Mammary epithelial cell (primary cell): Measurements from ENCODE around the gene GTPBP4.

ENCODE experiments used
- EZH2 ChIP-seq: IDR thresholded peaks from 2 replicates; pipeline ENCODE4 v1.6.1; 2012; ENCODE audit warnings: low read length, inconsistent platforms, borderline replicate concordance
- TF ChIP-seq, protein P1 (sequence below), 2 donors: IDR thresholded peaks in 1 of 2; conservative IDR thresholded peaks in 1 of 2; 2 replicates each; pipeline ENCODE4 v1.5.1; 2011 to 2012; ENCODE audit warnings: inconsistent platforms in 2 of 2, low read length in 2 of 2, mild to moderate bottlenecking in 2 of 2, control low read depth in 1 of 2, low read depth in 1 of 2; ENCODE audit not compliant: insufficient read depth in 1 of 2; ENCODE audit errors: extremely low read depth in 1 of 2

DNA sequence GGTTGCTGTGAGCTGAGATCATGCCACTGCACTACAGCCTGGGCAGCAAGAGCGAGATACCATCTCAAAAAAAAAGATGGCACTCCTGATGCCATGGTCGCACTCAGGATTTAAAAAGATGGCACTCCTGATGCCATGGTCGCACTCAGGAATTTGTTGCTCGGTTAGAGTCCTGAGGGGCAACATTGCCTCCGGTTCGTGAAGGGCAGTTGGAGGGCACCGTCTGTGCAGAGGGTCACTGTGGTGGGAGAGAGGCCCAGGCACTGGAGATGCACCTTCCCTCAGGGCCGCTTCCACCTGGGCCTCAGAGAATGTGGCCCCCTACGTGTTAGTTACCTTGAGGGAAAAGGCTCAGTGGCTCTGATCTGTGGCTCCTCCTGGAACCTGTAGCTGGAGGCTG lies 18.3 kb downstream of the GTPBP4 start:
- no peak for TF ChIP-seq EZH2
- TF ChIP-seq, protein P1, sequence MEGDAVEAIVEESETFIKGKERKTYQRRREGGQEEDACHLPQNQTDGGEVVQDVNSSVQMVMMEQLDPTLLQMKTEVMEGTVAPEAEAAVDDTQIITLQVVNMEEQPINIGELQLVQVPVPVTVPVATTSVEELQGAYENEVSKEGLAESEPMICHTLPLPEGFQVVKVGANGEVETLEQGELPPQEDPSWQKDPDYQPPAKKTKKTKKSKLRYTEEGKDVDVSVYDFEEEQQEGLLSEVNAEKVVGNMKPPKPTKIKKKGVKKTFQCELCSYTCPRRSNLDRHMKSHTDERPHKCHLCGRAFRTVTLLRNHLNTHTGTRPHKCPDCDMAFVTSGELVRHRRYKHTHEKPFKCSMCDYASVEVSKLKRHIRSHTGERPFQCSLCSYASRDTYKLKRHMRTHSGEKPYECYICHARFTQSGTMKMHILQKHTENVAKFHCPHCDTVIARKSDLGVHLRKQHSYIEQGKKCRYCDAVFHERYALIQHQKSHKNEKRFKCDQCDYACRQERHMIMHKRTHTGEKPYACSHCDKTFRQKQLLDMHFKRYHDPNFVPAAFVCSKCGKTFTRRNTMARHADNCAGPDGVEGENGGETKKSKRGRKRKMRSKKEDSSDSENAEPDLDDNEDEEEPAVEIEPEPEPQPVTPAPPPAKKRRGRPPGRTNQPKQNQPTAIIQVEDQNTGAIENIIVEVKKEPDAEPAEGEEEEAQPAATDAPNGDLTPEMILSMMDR (conservative IDR thresholded peaks at IDR 0.05 in 1 of 2, IDR thresholded peaks at IDR 0.05 in 1 of 2; ENCODE audit: extremely low read depth in 1 of 2, insufficient read depth in 1 of 2, low read depth in 1 of 2, low read length in 2 of 2): no peak
